Measurements from ENCODE around the gene BNIPL. TPM values are rescaled to one million over a fixed set of nuclear protein-coding genes. Genes with fewer than 3 reads are reported as not detected.

The BNIPL gene
- total and polyA plus RNA-seq, 9 donors, result 0.13 to 10.6 (median 0.32) TPM

DNA sequence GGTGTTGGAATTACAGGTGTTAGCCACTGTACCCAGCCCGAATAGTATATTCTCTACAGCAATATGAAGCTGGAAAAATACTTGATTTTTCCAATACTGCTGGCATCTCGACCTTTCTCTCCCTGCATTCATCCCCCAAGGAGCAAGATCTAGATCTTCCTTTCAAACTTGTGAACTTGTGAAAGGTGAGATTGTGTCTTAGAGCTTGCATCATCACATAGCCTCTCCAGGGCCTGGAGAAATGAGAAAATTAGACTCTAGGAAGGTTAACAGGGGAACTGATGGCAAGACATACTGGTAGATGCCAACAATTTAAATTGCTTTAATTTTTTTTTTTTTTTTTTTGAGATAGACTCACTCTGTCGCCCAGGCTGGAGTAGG, 26.1 kb upstream of the BNIPL start:
- TF ChIP-seq, protein P1, sequence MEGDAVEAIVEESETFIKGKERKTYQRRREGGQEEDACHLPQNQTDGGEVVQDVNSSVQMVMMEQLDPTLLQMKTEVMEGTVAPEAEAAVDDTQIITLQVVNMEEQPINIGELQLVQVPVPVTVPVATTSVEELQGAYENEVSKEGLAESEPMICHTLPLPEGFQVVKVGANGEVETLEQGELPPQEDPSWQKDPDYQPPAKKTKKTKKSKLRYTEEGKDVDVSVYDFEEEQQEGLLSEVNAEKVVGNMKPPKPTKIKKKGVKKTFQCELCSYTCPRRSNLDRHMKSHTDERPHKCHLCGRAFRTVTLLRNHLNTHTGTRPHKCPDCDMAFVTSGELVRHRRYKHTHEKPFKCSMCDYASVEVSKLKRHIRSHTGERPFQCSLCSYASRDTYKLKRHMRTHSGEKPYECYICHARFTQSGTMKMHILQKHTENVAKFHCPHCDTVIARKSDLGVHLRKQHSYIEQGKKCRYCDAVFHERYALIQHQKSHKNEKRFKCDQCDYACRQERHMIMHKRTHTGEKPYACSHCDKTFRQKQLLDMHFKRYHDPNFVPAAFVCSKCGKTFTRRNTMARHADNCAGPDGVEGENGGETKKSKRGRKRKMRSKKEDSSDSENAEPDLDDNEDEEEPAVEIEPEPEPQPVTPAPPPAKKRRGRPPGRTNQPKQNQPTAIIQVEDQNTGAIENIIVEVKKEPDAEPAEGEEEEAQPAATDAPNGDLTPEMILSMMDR (IDR thresholded peaks at IDR 0.05), result no peak
- TF ChIP-seq EP300 (IDR thresholded peaks at IDR 0.05), result no peak
- no peak for TF ChIP-seq POLR2A (IDR thresholded peaks at IDR 0.05)
- Histone ChIP-seq H3K4me1 (ENCODE audit: insufficient read depth) (peaks cover 1% of the 10 kb centered on the region), H3K4me3 (no peak overlapping the region), H3K27ac (no peak overlapping the region), H3K36me3 (no peaks in the 10 kb centered on the region), H3K27me3 (no peaks in the 10 kb centered on the region), H3K9me3 (no peaks in the 10 kb centered on the region)
- 90 to 94% (median 91%) methylated on average over 3 of the region's 3 CpGs for WGBS, 3 donors
- intact Hi-C loops (cut with DNase I), result no loop called here
- DNase-seq, result no peak

DNA sequence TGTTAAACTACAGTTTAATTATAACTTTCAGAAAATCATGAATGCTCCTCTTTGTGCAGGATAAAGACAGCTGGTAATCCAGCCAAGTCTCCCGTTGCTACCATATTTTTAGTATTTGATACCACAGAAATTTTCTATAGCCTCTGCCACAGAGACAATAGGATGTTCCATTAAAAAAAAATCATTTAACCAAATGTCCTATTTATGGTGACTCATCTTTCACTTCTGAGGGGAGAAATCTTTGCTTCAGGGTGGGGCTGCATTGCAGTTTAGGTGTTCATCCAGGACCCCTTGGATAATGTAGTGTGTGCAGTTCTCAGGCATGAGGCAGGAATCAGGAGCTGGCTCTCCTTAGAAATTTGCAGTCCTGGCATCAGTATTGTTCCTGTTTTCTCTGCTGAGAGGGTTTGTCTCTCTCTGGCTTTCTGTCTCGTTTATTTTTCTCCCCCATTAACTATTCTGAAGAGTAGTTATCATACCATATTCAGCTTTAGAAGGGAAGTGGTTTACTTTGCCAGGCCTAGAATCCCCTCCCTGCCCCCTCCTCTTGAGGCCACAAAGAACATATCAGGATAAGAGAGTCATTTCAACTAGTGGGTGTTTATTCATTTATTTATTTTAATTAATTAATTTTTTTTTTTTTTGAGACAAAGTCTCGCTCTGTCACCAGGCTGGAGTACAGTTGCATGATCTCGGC, 25.1 kb upstream of the BNIPL start:
- Histone ChIP-seq H3K27ac (no peak overlapping the region), H3K9me3 (no peaks in the 10 kb centered on the region), H3K27me3 (no peaks in the 10 kb centered on the region), H3K4me3 (no peak overlapping the region), H3K36me3 (no peaks in the 10 kb centered on the region), H3K4me1 (ENCODE audit: insufficient read depth) (peaks cover 1% of the 10 kb centered on the region)
- DNase-seq, result no peak
- intact Hi-C loops (cut with DNase I), result no loop called here
- no peak for TF ChIP-seq EP300 (IDR thresholded peaks at IDR 0.05)
- TF ChIP-seq POLR2A (IDR thresholded peaks at IDR 0.05), result no peak
- TF ChIP-seq, protein P1 (IDR thresholded peaks at IDR 0.05), result no peak
- WGBS, 3 donors, result 63 to 65% (median 64%) methylated on average over 4 of the region's 4 CpGs

DNA sequence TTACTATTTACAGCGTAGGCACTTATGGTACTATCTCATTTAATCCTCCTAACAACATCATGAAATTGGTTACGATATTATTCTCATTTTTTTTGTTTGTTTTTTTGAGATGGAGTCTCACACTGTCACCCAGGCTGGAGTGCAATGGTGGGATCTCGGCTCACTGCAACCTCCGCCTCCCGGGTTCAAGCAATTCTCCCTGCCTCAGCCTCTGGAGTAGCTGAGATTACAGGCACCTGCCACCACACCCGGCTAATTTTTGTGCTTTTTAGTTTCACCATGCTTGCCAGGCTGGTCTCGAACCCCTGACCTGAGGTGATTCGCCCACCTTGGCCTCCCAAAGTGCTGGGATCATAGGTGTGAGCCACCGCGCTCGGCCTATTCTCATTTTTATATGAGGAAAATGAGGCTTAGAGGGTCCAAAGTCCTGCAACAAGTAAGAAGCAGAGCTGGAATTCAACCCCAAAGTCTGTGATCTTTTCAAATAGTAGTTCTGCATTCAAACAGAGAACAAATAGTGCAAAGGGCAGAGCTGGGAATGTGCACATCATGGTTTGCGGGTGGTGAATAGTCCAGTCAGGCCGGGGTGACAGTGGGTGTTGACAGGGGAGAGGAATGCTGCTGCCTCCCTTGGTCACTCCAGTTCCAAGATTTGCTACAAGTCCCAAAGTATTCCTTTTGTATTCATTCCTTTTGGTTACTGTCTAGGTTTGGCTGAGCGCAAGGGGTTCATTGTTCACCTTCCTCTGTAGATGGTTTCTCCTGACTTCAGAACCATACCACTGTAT, 23.5 kb upstream of the BNIPL start:
- H3K4me3 ChIP-seq, result no peak overlapping the region
- intact Hi-C loops (cut with DNase I), result no loop called here
- peaks cover 1% of the 10 kb centered on the region for H3K4me1 ChIP-seq (ENCODE audit: insufficient read depth)
- 82 to 85% (median 83%) methylated on average over 14 of the region's 14 CpGs for WGBS, 3 donors
- DNase-seq, result no peak
- H3K27me3 ChIP-seq, result no peaks in the 10 kb centered on the region
- TF ChIP-seq, protein P1 (IDR thresholded peaks at IDR 0.05), result no peak
- TF ChIP-seq POLR2A (IDR thresholded peaks at IDR 0.05) (no peak), EP300 (IDR thresholded peaks at IDR 0.05) (no peak)
- H3K27ac ChIP-seq, result no peak overlapping the region
- H3K36me3 ChIP-seq, result no peaks in the 10 kb centered on the region
- no peaks in the 10 kb centered on the region for H3K9me3 ChIP-seq

DNA sequence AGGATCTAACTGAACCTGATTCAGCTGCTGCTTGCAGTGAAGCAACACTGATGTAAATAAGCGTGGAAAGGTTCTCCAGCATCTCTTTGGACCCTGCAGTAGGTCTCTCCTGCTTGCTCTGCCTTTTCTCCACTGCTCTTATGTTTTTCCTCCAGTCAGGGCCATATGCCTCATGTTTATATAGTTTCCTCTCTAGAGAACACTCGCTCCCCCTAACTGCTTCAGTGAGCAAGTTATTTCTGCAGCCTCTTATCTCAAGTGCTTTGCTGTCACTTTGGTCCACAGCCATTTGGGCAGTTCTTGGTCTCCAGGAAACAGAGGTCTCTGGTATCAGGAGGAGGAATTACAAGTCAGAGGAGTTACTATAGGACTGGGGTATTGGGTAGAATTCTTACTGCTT, 22.9 kb upstream of the BNIPL start:
- 13 to 19% (median 15%) methylated on average over 2 of the region's 2 CpGs for WGBS, 3 donors
- Histone ChIP-seq H3K4me1 (ENCODE audit: insufficient read depth) (peaks cover 1% of the 10 kb centered on the region), H3K9me3 (no peaks in the 10 kb centered on the region), H3K27me3 (no peaks in the 10 kb centered on the region), H3K36me3 (no peaks in the 10 kb centered on the region), H3K4me3 (no peak overlapping the region), H3K27ac (no peak overlapping the region)
- TF ChIP-seq EP300 (IDR thresholded peaks at IDR 0.05) (no peak), POLR2A (IDR thresholded peaks at IDR 0.05) (no peak)
- TF ChIP-seq, protein P1 (IDR thresholded peaks at IDR 0.05), result no peak
- intact Hi-C loops (cut with DNase I), result no loop called here
- peak in 1 of 5 donors; percentile 31 for DNase-seq

Measured in ovary (tissue), 9 donors.